Measurements from ENCODE around the gene RADIL.
"Not testable (repeated sequence)": the region's sequence is repeated elsewhere in the genome, so short reads cannot be mapped to it uniquely, and the experiment has no call there.

RADIL gene

GRCh38 chr7:4799508-4800268 lies 83.8 kb downstream of the RADIL start:
- Histone ChIP-seq H3K9ac (ENCODE audit: low read length in 2 of 2) (no peak overlapping the region), H3K27me3 (ENCODE audit: control insufficient read depth in 1 of 2, insufficient read depth in 2 of 2, low read length in 2 of 2) (no peaks in the 10 kb centered on the region), H3K27ac (ENCODE audit: low read length) (no peak overlapping the region)

GRCh38 chr7:4798706-4799235 lies 84.7 kb downstream of the RADIL start:
- Histone ChIP-seq H3K27ac (ENCODE audit: low read length) (no peak overlapping the region), H3K4me3 (ENCODE audit: low read length in 2 of 2) (no peak overlapping the region), H3K9ac (ENCODE audit: low read length in 2 of 2) (no peak overlapping the region)

More at GRCh38 chr7:4799508-4800268, 83.8 kb downstream of the RADIL start:
- Histone ChIP-seq H3K4me3 (ENCODE audit: low read length in 2 of 2) (no peak overlapping the region), H3K9me3 (ENCODE audit: control insufficient read depth in 2 of 2, low read length in 2 of 2) (no peaks in the 10 kb centered on the region), H3K36me3 (ENCODE audit: control insufficient read depth in 2 of 2, insufficient read depth in 2 of 2, low read length in 2 of 2) (no peaks in the 10 kb centered on the region), H3K4me1 (ENCODE audit: control insufficient read depth, insufficient read depth, low read length) (peaks cover 5% of the 10 kb centered on the region)

GRCh38 chr7:4797858-4798705 lies 85.4 kb downstream of the RADIL start:
- Histone ChIP-seq H3K9me3 (ENCODE audit: control insufficient read depth in 2 of 2, low read length in 2 of 2) (no peaks in the 10 kb centered on the region), H3K36me3 (ENCODE audit: control insufficient read depth in 2 of 2, insufficient read depth in 2 of 2, low read length in 2 of 2) (no peaks in the 10 kb centered on the region)

More at GRCh38 chr7:4798706-4799235, 84.7 kb downstream of the RADIL start:
- no peaks in the 10 kb centered on the region for H3K36me3 ChIP-seq (ENCODE audit: control insufficient read depth in 2 of 2, insufficient read depth in 2 of 2, low read length in 2 of 2)
- no peaks in the 10 kb centered on the region for H3K9me3 ChIP-seq (ENCODE audit: control insufficient read depth in 2 of 2, low read length in 2 of 2)
- H3K4me1 ChIP-seq (ENCODE audit: control insufficient read depth, insufficient read depth, low read length): peaks cover 5% of the 10 kb centered on the region
- no peaks in the 10 kb centered on the region for H3K27me3 ChIP-seq (ENCODE audit: control insufficient read depth in 1 of 2, insufficient read depth in 2 of 2, low read length in 2 of 2)

GRCh38 chr7:4796453-4796852 lies 87.1 kb downstream of the RADIL start:
- no peak overlapping the region for H3K4me3 ChIP-seq (ENCODE audit: low read length in 2 of 2)
- H3K27me3 ChIP-seq (ENCODE audit: control insufficient read depth in 1 of 2, insufficient read depth in 2 of 2, low read length in 2 of 2): no peaks in the 10 kb centered on the region
- H3K4me1 ChIP-seq (ENCODE audit: control insufficient read depth, insufficient read depth, low read length): peaks cover 14% of the 10 kb centered on the region
- H3K36me3 ChIP-seq (ENCODE audit: control insufficient read depth in 2 of 2, insufficient read depth in 2 of 2, low read length in 2 of 2): no peaks in the 10 kb centered on the region
- H3K27ac ChIP-seq (ENCODE audit: low read length): no peak overlapping the region
- no peak overlapping the region for H3K9ac ChIP-seq (ENCODE audit: low read length in 2 of 2)
- no peaks in the 10 kb centered on the region for H3K9me3 ChIP-seq (ENCODE audit: control insufficient read depth in 2 of 2, low read length in 2 of 2)

More at GRCh38 chr7:4797858-4798705, 85.4 kb downstream of the RADIL start:
- H3K27ac ChIP-seq (ENCODE audit: low read length): no peak overlapping the region
- no peak overlapping the region for H3K4me3 ChIP-seq (ENCODE audit: low read length in 2 of 2)
- H3K4me1 ChIP-seq (ENCODE audit: control insufficient read depth, insufficient read depth, low read length): peaks cover 5% of the 10 kb centered on the region
- H3K27me3 ChIP-seq (ENCODE audit: control insufficient read depth in 1 of 2, insufficient read depth in 2 of 2, low read length in 2 of 2): no peaks in the 10 kb centered on the region
- no peak overlapping the region for H3K9ac ChIP-seq (ENCODE audit: low read length in 2 of 2)

GRCh38 chr7:4794591-4795350 lies 88.7 kb downstream of the RADIL start:
- H3K27me3 ChIP-seq (ENCODE audit: control insufficient read depth in 1 of 2, insufficient read depth in 2 of 2, low read length in 2 of 2): no peaks in the 10 kb centered on the region
- no peak overlapping the region for H3K4me3 ChIP-seq (ENCODE audit: low read length in 2 of 2)
- H3K36me3 ChIP-seq (ENCODE audit: control insufficient read depth in 2 of 2, insufficient read depth in 2 of 2, low read length in 2 of 2): peaks cover 0 to 11% of the 10 kb centered on the region in 2 donors
- no peak overlapping the region for H3K27ac ChIP-seq (ENCODE audit: low read length)
- H3K9ac ChIP-seq (ENCODE audit: low read length in 2 of 2): no peak overlapping the region
- H3K4me1 ChIP-seq (ENCODE audit: control insufficient read depth, insufficient read depth, low read length): peaks cover 14% of the 10 kb centered on the region
- no peaks in the 10 kb centered on the region for H3K9me3 ChIP-seq (ENCODE audit: control insufficient read depth in 2 of 2, low read length in 2 of 2)

- not testable (repeated sequence) for H3K27me3 ChIP-seq (ENCODE audit: control insufficient read depth in 1 of 2, insufficient read depth in 2 of 2, low read length in 2 of 2); H3K4me3 ChIP-seq (ENCODE audit: low read length in 2 of 2); H3K9me3 ChIP-seq (ENCODE audit: control insufficient read depth in 2 of 2, low read length in 2 of 2); H3K9ac ChIP-seq (ENCODE audit: low read length in 2 of 2); H3K27ac ChIP-seq (ENCODE audit: low read length)
- peaks cover 14% of the 10 kb centered on the region for H3K4me1 ChIP-seq (ENCODE audit: control insufficient read depth, insufficient read depth, low read length)
- peaks cover 0 to 11% of the 10 kb centered on the region in 2 donors for H3K36me3 ChIP-seq (ENCODE audit: control insufficient read depth in 2 of 2, insufficient read depth in 2 of 2, low read length in 2 of 2)
Measured at GRCh38 chr7:4794171-4794570, 89.3 kb downstream of the RADIL start.

- not testable (repeated sequence) for H3K9me3 ChIP-seq (ENCODE audit: control insufficient read depth in 2 of 2, low read length in 2 of 2); H3K27ac ChIP-seq (ENCODE audit: low read length); H3K9ac ChIP-seq (ENCODE audit: low read length in 2 of 2); H3K27me3 ChIP-seq (ENCODE audit: control insufficient read depth in 1 of 2, insufficient read depth in 2 of 2, low read length in 2 of 2); H3K4me3 ChIP-seq (ENCODE audit: low read length in 2 of 2)
- Histone ChIP-seq H3K4me1 (ENCODE audit: control insufficient read depth, insufficient read depth, low read length) (peaks cover 13% of the 10 kb centered on the region), H3K36me3 (ENCODE audit: control insufficient read depth in 2 of 2, insufficient read depth in 2 of 2, low read length in 2 of 2) (peaks cover 3 to 11% of the 10 kb centered on the region in 2 donors)
Measured at GRCh38 chr7:4793385-4793993, 90.0 kb downstream of the RADIL start.

- peak overlapping the region; percentile 21 to 59 for H3K9ac ChIP-seq (ENCODE audit: low read length in 2 of 2)
- H3K27me3 ChIP-seq (ENCODE audit: control insufficient read depth in 1 of 2, insufficient read depth in 2 of 2, low read length in 2 of 2): no peaks in the 10 kb centered on the region
- peaks cover 11 to 17% of the 10 kb centered on the region in 2 donors for H3K36me3 ChIP-seq (ENCODE audit: control insufficient read depth in 2 of 2, insufficient read depth in 2 of 2, low read length in 2 of 2)
- peak overlapping the region; percentile 18 for H3K27ac ChIP-seq (ENCODE audit: low read length)
- peak overlapping the region; percentile 58 to 73 for H3K4me3 ChIP-seq (ENCODE audit: low read length in 2 of 2)
- H3K9me3 ChIP-seq (ENCODE audit: control insufficient read depth in 2 of 2, low read length in 2 of 2): no peaks in the 10 kb centered on the region
- H3K4me1 ChIP-seq (ENCODE audit: control insufficient read depth, insufficient read depth, low read length): peaks cover 9% of the 10 kb centered on the region
Measured at GRCh38 chr7:4792537-4793126, 90.9 kb downstream of the RADIL start.

- Histone ChIP-seq H3K9ac (ENCODE audit: low read length in 2 of 2) (peak overlapping the region; percentile 21 to 59), H3K36me3 (ENCODE audit: control insufficient read depth in 2 of 2, insufficient read depth in 2 of 2, low read length in 2 of 2) (peaks cover 16 to 20% of the 10 kb centered on the region in 2 donors), H3K4me3 (ENCODE audit: low read length in 2 of 2) (peak overlapping the region; percentile 58 to 73), H3K27ac (ENCODE audit: low read length) (peak overlapping the region; percentile 18), H3K9me3 (ENCODE audit: control insufficient read depth in 2 of 2, low read length in 2 of 2) (no peaks in the 10 kb centered on the region), H3K4me1 (ENCODE audit: control insufficient read depth, insufficient read depth, low read length) (peaks cover 9% of the 10 kb centered on the region), H3K27me3 (ENCODE audit: control insufficient read depth in 1 of 2, insufficient read depth in 2 of 2, low read length in 2 of 2) (no peaks in the 10 kb centered on the region)
Measured at GRCh38 chr7:4791738-4792536, 91.6 kb downstream of the RADIL start.
